HepG2 (cell line): ENCODE measurements around the gene SEMA4C. TPM values are rescaled to one million over a fixed set of nuclear protein-coding genes. Genes with fewer than 3 reads are reported as not detected.

Experiments
- HNRNPLL ChIP-seq: fragments of 200-400 bp; formaldehyde crosslinking; IDR thresholded peaks from 2 replicates; pipeline ENCODE4 v1.6.1; 2017; ENCODE audit warnings: mild to moderate bottlenecking, low read depth, low read length; ENCODE audit not compliant: poor library complexity, severe bottlenecking
- HOXA7 ChIP-seq: sonication (generic); formaldehyde crosslinking; IDR thresholded peaks from 2 replicates; pipeline ENCODE4 v1.8.1; 2022; ENCODE audit warnings: mild to moderate bottlenecking, missing genetic modification reagents, moderate library complexity
- KAT2B ChIP-seq: fragments of 150-350 bp; IDR thresholded peaks from 2 replicates; pipeline ENCODE4 v1.6.1; 2014; ENCODE audit warnings: low read depth, low read length, borderline replicate concordance
- MAFG ChIP-seq: sonication (generic); formaldehyde crosslinking; IDR thresholded peaks from 2 replicates; pipeline ENCODE4 v1.5.1; 2020; ENCODE audit warnings: mild to moderate bottlenecking, missing genetic modification reagents
- NFYB ChIP-seq: sonication (generic); formaldehyde crosslinking; IDR thresholded peaks from 2 replicates; pipeline ENCODE4 v1.4.0; 2020; ENCODE audit warnings: missing genetic modification reagents
- NFYC ChIP-seq: IDR thresholded peaks from 2 replicates; pipeline ENCODE4 v1.6.1; 2016; ENCODE audit warnings: missing genetic modification reagents, missing compliant biosample characterization
- POLR2G ChIP-seq: fragments of 200-400 bp; formaldehyde crosslinking; IDR thresholded peaks from 2 replicates; pipeline ENCODE4 v1.6.1; 2018; ENCODE audit warnings: mild to moderate bottlenecking, low read depth, low read length, moderate library complexity
- ZIK1 ChIP-seq: sonication (generic); formaldehyde crosslinking; IDR thresholded peaks from 2 replicates; pipeline ENCODE4 v1.5.0; 2020; ENCODE audit warnings: mild to moderate bottlenecking, low read depth, missing genetic modification reagents, borderline replicate concordance
- ZNF10 ChIP-seq: sonication (generic); formaldehyde crosslinking; IDR thresholded peaks from 2 replicates; pipeline ENCODE4 v1.4.0; 2020; ENCODE audit warnings: mild to moderate bottlenecking, low read depth, missing genetic modification reagents, borderline replicate concordance
- ZNF121 ChIP-seq: sonication (generic); formaldehyde crosslinking; IDR thresholded peaks from 2 replicates; pipeline ENCODE4 v1.5.0; 2020; ENCODE audit warnings: mild to moderate bottlenecking, missing genetic modification reagents
- ZNF503 ChIP-seq: sonication (generic); formaldehyde crosslinking; IDR thresholded peaks from 2 replicates; pipeline ENCODE4 v1.4.0; 2020; ENCODE audit warnings: missing genetic modification reagents
- ZNF547 ChIP-seq: sonication (generic); formaldehyde crosslinking; IDR thresholded peaks from 2 replicates; pipeline ENCODE4 v1.5.1; 2020; ENCODE audit warnings: mild to moderate bottlenecking, missing genetic modification reagents
- polyA plus RNA-seq, 8 experiments: library from polyadenylated mRNA; depleted of rRNA in 3 of 8; stranded (reverse) in 7 of 8; unstranded in 1 of 8; fragments of >200 nt; fragmentation: Illumina TruSeq in 4 of 8; extraction: Trizol in 4 of 8; gene quantifications; 2 replicates each; pipeline versions ENCODE4 v1.2.1 to v1.2.3, GENCODE V29; 2011 to 2016; ENCODE audit warnings: low read depth in 4 of 8, missing spikeins in 1 of 8, mixed read lengths in 1 of 8; ENCODE audit not compliant: insufficient read depth in 1 of 8
- total RNA-seq, 5 experiments: library from RNA; depleted of rRNA; stranded (reverse); fragments of >200 nt; fragmentation: Illumina TruSeq; extraction: Trizol; gene quantifications; 2 replicates each; pipeline ENCODE4 v1.2.3, GENCODE V29; 2016; ENCODE audit warnings: low read depth in 1 of 5
- TF ChIP-seq, protein P1 (sequence below), 2 experiments: fragments of 450-650 bp in 1 of 2; sonication (generic) in 1 of 2; formaldehyde crosslinking; IDR thresholded peaks; 2 replicates each; pipeline versions ENCODE4 v1.5.0 to v1.8.0; 2020 to 2022; ENCODE audit warnings: mild to moderate bottlenecking in 1 of 2, missing genetic modification reagents in 1 of 2
- TF ChIP-seq, protein P2 (sequence below): sonication (generic); formaldehyde crosslinking; IDR thresholded peaks from 2 replicates; pipeline ENCODE4 v1.4.0; 2020; ENCODE audit warnings: low read depth, mild to moderate bottlenecking, missing genetic modification reagents
- TF ChIP-seq, protein P3 (sequence below): sonication (generic); formaldehyde crosslinking; IDR thresholded peaks from 2 replicates; pipeline ENCODE4 v1.5.1; 2020; ENCODE audit warnings: mild to moderate bottlenecking, missing genetic modification reagents
- TF ChIP-seq, protein P4 (sequence below): sonication (generic); formaldehyde crosslinking; IDR thresholded peaks from 2 replicates; pipeline ENCODE4 v1.5.1; 2020; ENCODE audit warnings: mild to moderate bottlenecking, missing genetic modification reagents, moderate library complexity

Gene SEMA4C
- total and polyA plus RNA-seq, 2 of the 13 experiments (the other 11 are each of a cell fraction or from before 2014, with no cell fraction given) = 25.9 to 46.6 TPM

DNA sequence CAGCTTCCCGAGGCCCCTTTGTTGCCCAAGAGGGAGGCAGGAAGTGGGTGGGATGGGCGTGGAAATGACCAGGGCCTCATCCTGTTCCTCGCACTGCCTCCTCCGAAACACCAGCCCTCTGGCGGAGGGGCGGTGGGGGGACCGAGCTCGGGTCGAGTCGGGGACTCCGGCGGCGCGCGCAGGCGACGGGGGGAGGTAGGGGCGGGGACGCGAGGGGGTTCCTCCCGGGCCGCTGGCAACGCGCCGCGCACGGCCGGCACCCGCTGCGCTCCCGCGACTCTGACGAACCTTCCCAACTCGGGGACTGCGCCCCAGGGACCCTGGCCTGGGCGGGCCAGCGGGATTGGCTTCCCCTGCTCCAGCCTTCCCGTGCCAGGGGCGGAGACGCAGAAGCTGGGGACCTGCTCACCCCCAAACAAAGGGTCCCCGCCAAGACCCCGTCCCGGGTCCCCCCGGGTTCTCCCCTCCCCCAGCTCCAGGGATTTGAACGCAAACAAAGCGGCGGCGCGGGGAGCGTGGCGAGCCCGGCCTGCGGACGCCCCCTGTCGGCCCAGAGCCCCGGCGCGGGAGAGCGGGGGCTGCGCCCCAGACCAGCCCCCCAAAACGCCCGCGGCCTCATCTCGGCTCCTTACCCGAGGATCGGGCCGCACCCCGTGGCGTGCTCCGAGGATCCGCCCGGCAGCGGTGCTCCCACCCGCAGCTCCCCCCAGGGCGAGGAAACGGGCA lies 1.2 kb downstream of the SEMA4C start (continued):
- TF ChIP-seq ZNF503 (CRISPR knock-in tag) (peak; percentile 16; the same call in 1 of the 2 replicates), ZIK1 (CRISPR knock-in tag) (peak; percentile 79), ZNF121 (CRISPR knock-in tag) (0 out of 2 replicates have a peak, but pooled peaks have one; percentile 55), ZNF547 (CRISPR knock-in tag) (peak; percentile 16), KAT2B (no peak), POLR2G (peak; percentile 82), HOXA7 (CRISPR knock-in tag) (no peak), ZNF10 (CRISPR knock-in tag) (no peak), NFYB (CRISPR knock-in tag) (no peak; the same call in 1 of the 2 replicates), NFYC (CRISPR knock-in tag) (peak; percentile 36; the same call in 1 of the 2 replicates), MAFG (CRISPR knock-in tag) (no peak), HNRNPLL (peak; percentile 63)
- TF ChIP-seq, protein P1, sequence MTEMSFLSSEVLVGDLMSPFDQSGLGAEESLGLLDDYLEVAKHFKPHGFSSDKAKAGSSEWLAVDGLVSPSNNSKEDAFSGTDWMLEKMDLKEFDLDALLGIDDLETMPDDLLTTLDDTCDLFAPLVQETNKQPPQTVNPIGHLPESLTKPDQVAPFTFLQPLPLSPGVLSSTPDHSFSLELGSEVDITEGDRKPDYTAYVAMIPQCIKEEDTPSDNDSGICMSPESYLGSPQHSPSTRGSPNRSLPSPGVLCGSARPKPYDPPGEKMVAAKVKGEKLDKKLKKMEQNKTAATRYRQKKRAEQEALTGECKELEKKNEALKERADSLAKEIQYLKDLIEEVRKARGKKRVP (CRISPR knock-in tag; IDR thresholded peaks at IDR 0.05) = no peak
- TF ChIP-seq, protein P2, sequence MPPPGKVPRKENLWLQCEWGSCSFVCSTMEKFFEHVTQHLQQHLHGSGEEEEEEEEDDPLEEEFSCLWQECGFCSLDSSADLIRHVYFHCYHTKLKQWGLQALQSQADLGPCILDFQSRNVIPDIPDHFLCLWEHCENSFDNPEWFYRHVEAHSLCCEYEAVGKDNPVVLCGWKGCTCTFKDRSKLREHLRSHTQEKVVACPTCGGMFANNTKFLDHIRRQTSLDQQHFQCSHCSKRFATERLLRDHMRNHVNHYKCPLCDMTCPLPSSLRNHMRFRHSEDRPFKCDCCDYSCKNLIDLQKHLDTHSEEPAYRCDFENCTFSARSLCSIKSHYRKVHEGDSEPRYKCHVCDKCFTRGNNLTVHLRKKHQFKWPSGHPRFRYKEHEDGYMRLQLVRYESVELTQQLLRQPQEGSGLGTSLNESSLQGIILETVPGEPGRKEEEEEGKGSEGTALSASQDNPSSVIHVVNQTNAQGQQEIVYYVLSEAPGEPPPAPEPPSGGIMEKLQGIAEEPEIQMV (CRISPR knock-in tag) = peak; percentile 85; the same call in 1 of the 2 replicates
- TF ChIP-seq, protein P3, sequence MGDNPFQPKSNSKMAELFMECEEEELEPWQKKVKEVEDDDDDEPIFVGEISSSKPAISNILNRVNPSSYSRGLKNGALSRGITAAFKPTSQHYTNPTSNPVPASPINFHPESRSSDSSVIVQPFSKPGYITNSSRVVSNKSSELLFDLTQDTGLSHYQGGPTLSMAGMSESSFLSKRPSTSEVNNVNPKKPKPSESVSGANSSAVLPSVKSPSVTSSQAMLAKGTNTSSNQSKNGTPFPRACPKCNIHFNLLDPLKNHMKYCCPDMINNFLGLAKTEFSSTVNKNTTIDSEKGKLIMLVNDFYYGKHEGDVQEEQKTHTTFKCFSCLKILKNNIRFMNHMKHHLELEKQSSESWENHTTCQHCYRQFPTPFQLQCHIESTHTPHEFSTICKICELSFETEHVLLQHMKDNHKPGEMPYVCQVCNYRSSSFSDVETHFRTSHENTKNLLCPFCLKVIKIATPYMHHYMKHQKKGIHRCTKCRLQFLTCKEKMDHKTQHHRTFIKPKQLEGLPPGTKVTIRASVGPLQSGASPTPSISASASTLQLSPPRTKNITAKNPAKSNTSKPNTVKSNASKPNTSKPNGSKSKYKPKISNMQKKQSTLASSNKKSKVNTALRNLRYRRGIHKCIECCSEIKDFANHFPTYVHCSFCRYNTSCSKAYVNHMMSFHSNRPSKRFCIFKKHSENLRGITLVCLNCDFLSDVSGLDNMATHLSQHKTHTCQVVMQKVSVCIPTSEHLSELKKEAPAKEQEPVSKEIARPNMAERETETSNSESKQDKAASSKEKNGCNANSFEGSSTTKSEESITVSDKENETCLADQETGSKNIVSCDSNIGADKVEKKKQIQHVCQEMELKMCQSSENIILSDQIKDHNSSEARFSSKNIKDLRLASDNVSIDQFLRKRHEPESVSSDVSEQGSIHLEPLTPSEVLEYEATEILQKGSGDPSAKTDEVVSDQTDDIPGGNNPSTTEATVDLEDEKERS = 0 out of 2 replicates have a peak, but pooled peaks have one; percentile 13
- TF ChIP-seq, protein P4, sequence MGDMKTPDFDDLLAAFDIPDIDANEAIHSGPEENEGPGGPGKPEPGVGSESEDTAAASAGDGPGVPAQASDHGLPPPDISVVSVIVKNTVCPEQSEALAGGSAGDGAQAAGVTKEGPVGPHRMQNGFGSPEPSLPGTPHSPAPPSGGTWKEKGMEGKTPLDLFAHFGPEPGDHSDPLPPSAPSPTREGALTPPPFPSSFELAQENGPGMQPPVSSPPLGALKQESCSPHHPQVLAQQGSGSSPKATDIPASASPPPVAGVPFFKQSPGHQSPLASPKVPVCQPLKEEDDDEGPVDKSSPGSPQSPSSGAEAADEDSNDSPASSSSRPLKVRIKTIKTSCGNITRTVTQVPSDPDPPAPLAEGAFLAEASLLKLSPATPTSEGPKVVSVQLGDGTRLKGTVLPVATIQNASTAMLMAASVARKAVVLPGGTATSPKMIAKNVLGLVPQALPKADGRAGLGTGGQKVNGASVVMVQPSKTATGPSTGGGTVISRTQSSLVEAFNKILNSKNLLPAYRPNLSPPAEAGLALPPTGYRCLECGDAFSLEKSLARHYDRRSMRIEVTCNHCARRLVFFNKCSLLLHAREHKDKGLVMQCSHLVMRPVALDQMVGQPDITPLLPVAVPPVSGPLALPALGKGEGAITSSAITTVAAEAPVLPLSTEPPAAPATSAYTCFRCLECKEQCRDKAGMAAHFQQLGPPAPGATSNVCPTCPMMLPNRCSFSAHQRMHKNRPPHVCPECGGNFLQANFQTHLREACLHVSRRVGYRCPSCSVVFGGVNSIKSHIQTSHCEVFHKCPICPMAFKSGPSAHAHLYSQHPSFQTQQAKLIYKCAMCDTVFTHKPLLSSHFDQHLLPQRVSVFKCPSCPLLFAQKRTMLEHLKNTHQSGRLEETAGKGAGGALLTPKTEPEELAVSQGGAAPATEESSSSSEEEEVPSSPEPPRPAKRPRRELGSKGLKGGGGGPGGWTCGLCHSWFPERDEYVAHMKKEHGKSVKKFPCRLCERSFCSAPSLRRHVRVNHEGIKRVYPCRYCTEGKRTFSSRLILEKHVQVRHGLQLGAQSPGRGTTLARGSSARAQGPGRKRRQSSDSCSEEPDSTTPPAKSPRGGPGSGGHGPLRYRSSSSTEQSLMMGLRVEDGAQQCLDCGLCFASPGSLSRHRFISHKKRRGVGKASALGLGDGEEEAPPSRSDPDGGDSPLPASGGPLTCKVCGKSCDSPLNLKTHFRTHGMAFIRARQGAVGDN (CRISPR knock-in tag) = peak; percentile 87
